ENCODE results near the gene CKMT2. TPM values are rescaled to one million over a fixed set of nuclear protein-coding genes. Genes with fewer than 3 reads are reported as not detected.

The CKMT2 gene
- total and polyA plus RNA-seq, 2 of the 4 experiments (the other 2 are of a cell fraction) = 0.21 to 0.36 TPM

DNA sequence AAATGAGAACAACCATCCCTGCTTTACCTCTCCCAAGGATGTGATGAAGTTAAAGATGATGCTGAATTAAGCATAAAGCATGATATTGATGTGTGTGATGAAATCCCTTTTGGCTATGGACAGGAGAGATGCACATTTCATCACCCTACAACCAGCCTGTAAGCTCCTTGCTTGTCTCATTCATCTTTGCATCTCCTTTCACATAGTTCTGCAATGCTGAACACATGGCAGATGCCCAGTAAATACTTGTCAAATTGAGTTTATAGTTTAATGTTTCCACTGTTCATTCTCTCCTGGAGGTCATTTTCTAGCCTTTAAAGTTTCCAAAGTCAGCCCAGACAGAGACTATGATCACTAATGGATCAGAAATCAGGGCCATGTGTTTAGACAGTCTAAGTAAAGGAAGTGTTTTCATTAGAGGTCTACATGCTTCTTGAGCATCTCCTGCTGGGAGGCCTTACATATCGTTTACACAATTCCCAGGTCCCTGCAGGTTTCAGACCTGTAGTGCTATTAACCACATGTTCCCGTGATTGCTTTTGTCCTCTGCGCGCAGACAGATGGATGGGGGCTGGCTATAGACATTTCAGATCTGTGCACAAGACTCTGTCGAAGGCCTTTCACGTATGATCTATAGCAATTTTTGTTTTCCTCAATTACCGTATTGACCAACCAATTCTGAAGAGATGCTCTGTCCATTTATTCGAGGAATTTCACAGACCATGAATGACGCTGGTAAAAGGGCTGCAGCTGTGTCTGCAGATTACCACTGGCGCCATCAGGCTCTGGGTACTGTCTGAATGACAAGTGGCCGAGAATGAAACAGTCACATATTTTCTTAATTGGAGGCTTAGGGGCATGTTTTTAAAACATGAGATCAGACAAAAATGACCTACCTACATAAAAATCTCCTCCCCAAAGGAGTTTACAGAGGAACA lies 49.0 kb upstream of the CKMT2 start:
- no peak overlapping the region for H2BK15ac ChIP-seq (ENCODE audit: low read depth, low read length)
- no peak overlapping the region for H3K14ac ChIP-seq (replicated peaks; ENCODE audit: low read depth, low read length)
- ChIA-PET CTCF (interaction anchor here (0.6 kb wide), 1 partner anchor 250 kb away, joined by 4 read pairs; no protein-coding TSS in a partner anchor), POLR2A (ENCODE audit: unreplicated experiment) (no interaction called here)
- in situ Hi-C loops (cut with MboI; ENCODE audit: low sequenced_read_pairs) = no loop called here
- WGBS, 2 experiments (ENCODE audit: extremely low coverage in 2 of 2, insufficient read length in 1 of 2) = no CpG with 5 or more reads among the region's 11 CpGs
- H3K4ac ChIP-seq (ENCODE audit: low read depth, low read length) = no peak overlapping the region
- H3K9ac ChIP-seq (ENCODE audit: low read depth, low read length) = no peak overlapping the region
- intact Hi-C loops (cut with micrococcal nuclease) = no loop called here
- H3K4me3 ChIP-seq (ENCODE audit: insufficient read depth, low read depth, low read length) = no peak overlapping the region
- no peak for DNase-seq
- H3K18ac ChIP-seq (ENCODE audit: low read depth, low read length) = no peak overlapping the region
- BruUV-seq (replicated peaks) = no TSS peak
- no peaks in the 10 kb centered on the region for H3K4me1 ChIP-seq (ENCODE audit: control insufficient read depth, insufficient read depth, low read length)
- H2AK5ac ChIP-seq (ENCODE audit: low read depth, low read length) = no peak overlapping the region
- no peak overlapping the region for H4K8ac ChIP-seq (ENCODE audit: low read depth in 2 of 2, low read length in 2 of 2)
- no peak overlapping the region for H2AK9ac ChIP-seq (replicated peaks; ENCODE audit: low read depth, low read length, poor library complexity)
- no peaks in the 10 kb centered on the region for H4K20me1 ChIP-seq (ENCODE audit: insufficient read depth, low read length)
- no peak overlapping the region for H3K4me2 ChIP-seq (ENCODE audit: low read depth, low read length)
- ATAC-seq (ENCODE audit: low read depth) = no peak
- H3K56ac ChIP-seq (ENCODE audit: extremely low read depth, insufficient read depth, low read length) = no peak overlapping the region
- H2AFZ ChIP-seq (replicated peaks; ENCODE audit: low read length, poor library complexity) = no peak overlapping the region
- no peak overlapping the region for H4K5ac ChIP-seq (ENCODE audit: low read depth, low read length)
- dilution Hi-C loops (cut with HindIII; ENCODE audit: low sequenced_read_pairs, unreplicated experiment) = no loop called here
- no peak overlapping the region for H3K27ac ChIP-seq (ENCODE audit: insufficient read depth, low read length)
- no peak overlapping the region for H2BK20ac ChIP-seq (ENCODE audit: low read depth, low read length)
- H3K23ac ChIP-seq (ENCODE audit: low read depth, low read length) = no peak overlapping the region
- no peaks in the 10 kb centered on the region; a peak in 1 of 4 replicates for H3K79me1 ChIP-seq (ENCODE audit: low read depth in 1 of 2, low read length in 2 of 2)
- no peaks in the 10 kb centered on the region for H3K9me3 ChIP-seq (ENCODE audit: control insufficient read depth, insufficient read depth, low read length)
- H4K91ac ChIP-seq (ENCODE audit: insufficient read depth, low read depth, low read length) = no peak overlapping the region
- TF ChIP-seq MXI1 (IDR thresholded peaks at IDR 0.05; ENCODE audit: borderline replicate concordance, low read depth, low read length) = no peak
- no peak overlapping the region for H2BK5ac ChIP-seq (ENCODE audit: low read depth, low read length, poor library complexity, severe bottlenecking)
- peaks cover 9% of the 10 kb centered on the region; the same call in 1 of the 2 replicates for H3K36me3 ChIP-seq (ENCODE audit: control insufficient read depth, insufficient read depth, low read length)
- peaks cover 4% of the 10 kb centered on the region; the same call in 1 of the 2 replicates for H3K9me1 ChIP-seq (ENCODE audit: insufficient read depth, low read length)
- no peak overlapping the region for H2BK120ac ChIP-seq (ENCODE audit: low read depth, low read length)
- no peaks in the 10 kb centered on the region for H3K27me3 ChIP-seq (ENCODE audit: control insufficient read depth, insufficient read depth, low read length)

All from IMR-90 (cell line).